Calu3 (cell line): ENCODE data around the gene LRRC59. TPM values are rescaled to one million over a fixed set of nuclear protein-coding genes. Genes with fewer than 3 reads are reported as not detected.
"Not testable (repeated sequence)": the region's sequence is repeated elsewhere in the genome, so short reads cannot be mapped to it uniquely, and the experiment has no call there.

Experiments used
- BruUV-seq: library from RNA; stranded (reverse); fragments of 400-500 nt; replicated peaks from 2 replicates; lab custom pipeline; 2021; lab: Mats Ljungman, UMichigan
- CTCF ChIA-PET: fragments of 300-600 bp; sonication (Branson Sonifier 250); formaldehyde crosslinking; loops from one replicate; lab custom pipeline; 2022; ENCODE audit warnings: antibody characterized with exemption; lab: Charles Lee
- DNase-seq: peaks from one replicate; pipeline ENCODE4 v3.0.0; 2022
- H3K27ac Mint-ChIP-seq: one replicate; pipeline ENCODE4 v1.8.0; 2022; ENCODE audit warnings: mixed read lengths; ENCODE audit not compliant: unreplicated experiment
- H3K27me3 Mint-ChIP-seq: one replicate; pipeline ENCODE4 v1.8.0; 2022; ENCODE audit warnings: mixed read lengths; ENCODE audit not compliant: unreplicated experiment
- H3K36me3 Mint-ChIP-seq: one replicate; pipeline ENCODE4 v1.8.0; 2022; ENCODE audit warnings: mild to moderate bottlenecking, moderate library complexity, mixed read lengths; ENCODE audit not compliant: insufficient read depth, unreplicated experiment
- H3K4me1 Mint-ChIP-seq: one replicate; pipeline ENCODE4 v1.8.0; 2022; ENCODE audit warnings: mild to moderate bottlenecking, low read depth, mixed read lengths; ENCODE audit not compliant: unreplicated experiment
- H3K4me3 Mint-ChIP-seq: one replicate; pipeline ENCODE4 v1.8.0; 2022; ENCODE audit warnings: mild to moderate bottlenecking, low read depth, moderate library complexity, mixed read lengths; ENCODE audit not compliant: unreplicated experiment
- H3K9me3 Mint-ChIP-seq: one replicate; pipeline ENCODE4 v1.8.0; 2022; ENCODE audit warnings: low read depth, mixed read lengths; ENCODE audit not compliant: unreplicated experiment
- CTCF ChIP-seq: fragments of 200-600 bp; IDR thresholded peaks from one replicate; pipeline ENCODE4 v1.8.0; 2022; ENCODE audit warnings: antibody characterized with exemption; ENCODE audit not compliant: unreplicated experiment
- intact Hi-C: fragments of 100-400 bp; cut with micrococcal nuclease; formaldehyde crosslinking; loops from one replicate; pipeline ENCODE4 v1.10.0; 2022; ENCODE audit not compliant: unreplicated experiment
- total RNA-seq: library from RNA; stranded (reverse); gene quantifications from 2 replicates; pipeline ENCODE4 v1.2.3, GENCODE V29; 2022

LRRC59 gene
- total RNA-seq, 1 experiment from 2014 or later, result 212 TPM

- H3K4me3 Mint-ChIP-seq, result no peak overlapping the region
Measured at GRCh38 chr17:50414808-50415207, 17.5 kb upstream of the LRRC59 start.

GRCh38 chr17:50412188-50412732 is 14.9 kb upstream of the LRRC59 start:
- CTCF ChIA-PET, result interaction anchor here (0.6 kb wide), 1 partner anchor 66 kb away, joined by 4 read pairs; no protein-coding TSS in a partner anchor
- TF ChIP-seq CTCF, result no peak
- Mint-ChIP-seq H3K4me3 (no peak overlapping the region), H3K4me1 (peaks cover 10% of the 10 kb centered on the region), H3K27me3 (no peaks in the 10 kb centered on the region), H3K27ac (no peak overlapping the region), H3K36me3 (no peaks in the 10 kb centered on the region), H3K9me3 (peaks cover 4% of the 10 kb centered on the region)
- intact Hi-C loops, result no loop called here
- DNase-seq, result no peak
- BruUV-seq, result no TSS peak

More at GRCh38 chr17:50414808-50415207, 17.5 kb upstream of the LRRC59 start:
- CTCF ChIA-PET, result no interaction called here
- no peak for TF ChIP-seq CTCF
- no peak for DNase-seq
- Mint-ChIP-seq H3K4me1 (peaks cover 10% of the 10 kb centered on the region), H3K36me3 (no peaks in the 10 kb centered on the region), H3K9me3 (peaks cover 6% of the 10 kb centered on the region), H3K27me3 (no peaks in the 10 kb centered on the region), H3K27ac (no peak overlapping the region)
- no TSS peak for BruUV-seq
- intact Hi-C loops, result no loop called here

GRCh38 chr17:50407921-50408320 is 10.6 kb upstream of the LRRC59 start:
- H3K4me3 Mint-ChIP-seq, result no peak overlapping the region
- no peaks in the 10 kb centered on the region for H3K36me3 Mint-ChIP-seq
- peaks cover 4% of the 10 kb centered on the region for H3K9me3 Mint-ChIP-seq
- CTCF ChIA-PET, result interaction anchor here (0.7 to 1.8 kb wide), 2 partner anchors 11 to 86 kb away, joined by 3 to 13 read pairs; partner anchors contain the start of gene LRRC59
- DNase-seq, result no peak
- peaks cover 35% of the 10 kb centered on the region for H3K27me3 Mint-ChIP-seq
- BruUV-seq, result no TSS peak
- peaks cover 9% of the 10 kb centered on the region for H3K4me1 Mint-ChIP-seq
- intact Hi-C loops, result no loop called here
- H3K27ac Mint-ChIP-seq, result no peak overlapping the region
- TF ChIP-seq CTCF, result no peak

GRCh38 chr17:50406578-50406977 is 9.3 kb upstream of the LRRC59 start:
- no peak overlapping the region for H3K27ac Mint-ChIP-seq
- TF ChIP-seq CTCF, result no peak
- CTCF ChIA-PET, result interaction anchor here (0.6 to 1.8 kb wide), 3 partner anchors 9 to 292 kb away, joined by 3 to 13 read pairs (median 7); partner anchors contain the start of gene LRRC59
- peaks cover 35% of the 10 kb centered on the region for H3K27me3 Mint-ChIP-seq
- intact Hi-C loops, result no loop called here
- BruUV-seq, result no TSS peak
- H3K9me3 Mint-ChIP-seq, result no peaks in the 10 kb centered on the region
- H3K4me1 Mint-ChIP-seq, result no peaks in the 10 kb centered on the region
- no peak for DNase-seq
- no peaks in the 10 kb centered on the region for H3K36me3 Mint-ChIP-seq
- no peak overlapping the region for H3K4me3 Mint-ChIP-seq

GRCh38 chr17:50405351-50405750 is 8.0 kb upstream of the LRRC59 start:
- not testable (repeated sequence) for H3K4me3 Mint-ChIP-seq
- CTCF ChIA-PET, result interaction anchor here (1.0 kb wide), 1 partner anchor 8 kb away, joined by 3 read pairs; the partner anchor contains the start of gene LRRC59

GRCh38 chr17:50399591-50399990 is 2.3 kb upstream of the LRRC59 start:
- Mint-ChIP-seq H3K27me3 (peaks cover 13% of the 10 kb centered on the region), H3K36me3 (peaks cover 35% of the 10 kb centered on the region), H3K4me1 (peaks cover 26% of the 10 kb centered on the region)
- not testable (repeated sequence) for H3K9me3 Mint-ChIP-seq, BruUV-seq, H3K4me3 Mint-ChIP-seq, H3K27ac Mint-ChIP-seq, DNase-seq
- CTCF ChIA-PET, result interaction anchor here (4.0 kb wide), 1 partner anchor 79 kb away, joined by 28 read pairs; the partner anchor contains the start of gene RSAD1
- intact Hi-C loops, result loop anchor here (5.0 kb wide), 1 partner anchor 43 kb away; no protein-coding TSS in a partner anchor

More at GRCh38 chr17:50405351-50405750, 8.0 kb upstream of the LRRC59 start:
- H3K27ac Mint-ChIP-seq, intact Hi-C loops, H3K9me3 Mint-ChIP-seq, H3K36me3 Mint-ChIP-seq, DNase-seq, H3K4me1 Mint-ChIP-seq, BruUV-seq: not testable (repeated sequence)
- peaks cover 35% of the 10 kb centered on the region for H3K27me3 Mint-ChIP-seq

- H3K27ac Mint-ChIP-seq, BruUV-seq, DNase-seq, H3K4me3 Mint-ChIP-seq, H3K27me3 Mint-ChIP-seq, H3K9me3 Mint-ChIP-seq: not testable (repeated sequence)
- Mint-ChIP-seq H3K36me3 (peaks cover 44% of the 10 kb centered on the region), H3K4me1 (peaks cover 35% of the 10 kb centered on the region)
- CTCF ChIA-PET, result interaction anchor here (0.6 to 4.0 kb wide), 7 partner anchors 11 to 143 kb away, joined by 3 to 36 read pairs (median 7); partner anchors contain the start of gene RSAD1
- intact Hi-C loops, result loop anchor here (5.0 kb wide), 1 partner anchor 44 kb away; no protein-coding TSS in a partner anchor
Measured at GRCh38 chr17:50398672-50399071, 1.3 kb upstream of the LRRC59 start.
